Measurements from ENCODE around the gene WFDC5.
A peak's percentile ranks its signal among the peaks of the same experiment; 100 is the strongest.

Gene WFDC5

GRCh38 chr20:45087097-45087790, 27.7 kb downstream of the WFDC5 start:
- no peak for DNase-seq

GRCh38 chr20:45085867-45086266, 29.1 kb downstream of the WFDC5 start:
- DNase-seq, result no peak

DNA sequence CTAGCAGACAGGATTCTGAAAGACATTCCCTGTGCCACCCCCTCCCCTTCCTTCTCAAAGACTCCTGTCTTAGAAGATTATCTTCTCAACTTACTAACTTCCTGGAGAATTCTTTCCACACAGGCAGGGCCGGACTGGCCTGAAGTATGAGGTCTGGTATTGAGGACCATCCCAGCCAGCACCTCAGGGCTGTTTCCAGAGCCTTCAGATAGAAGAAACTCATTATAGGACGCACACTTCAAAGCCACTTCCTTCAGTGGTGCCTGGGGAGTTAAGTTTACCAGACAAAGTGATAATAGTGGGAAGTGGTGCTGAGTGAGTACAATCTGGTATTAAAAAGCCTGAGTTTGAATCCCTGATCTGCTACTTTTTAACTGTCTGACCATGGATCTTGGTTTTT, 29.7 kb downstream of the WFDC5 start:
- no peak for DNase-seq

- no peak for DNase-seq
Measured at GRCh38 chr20:45083127-45083526, 31.8 kb downstream of the WFDC5 start.

DNA sequence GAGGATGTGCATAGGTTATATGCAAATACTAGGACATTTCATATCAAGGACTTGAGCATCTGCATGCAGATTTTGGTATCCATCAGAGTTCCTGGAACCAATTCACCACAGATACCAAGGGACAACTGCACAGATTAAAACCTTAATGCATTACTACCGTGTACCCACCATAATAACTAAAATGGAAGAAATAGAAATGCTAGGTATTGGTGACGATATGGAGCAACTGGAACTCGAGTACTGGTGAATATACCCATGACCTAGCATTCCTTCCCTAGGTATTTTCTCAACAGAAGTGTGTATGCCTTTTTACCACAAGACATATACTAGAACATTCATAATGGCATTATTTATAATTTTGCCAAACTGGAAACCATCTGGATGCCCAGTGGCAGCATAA, 32.5 kb downstream of the WFDC5 start:
- no peak for DNase-seq

DNA sequence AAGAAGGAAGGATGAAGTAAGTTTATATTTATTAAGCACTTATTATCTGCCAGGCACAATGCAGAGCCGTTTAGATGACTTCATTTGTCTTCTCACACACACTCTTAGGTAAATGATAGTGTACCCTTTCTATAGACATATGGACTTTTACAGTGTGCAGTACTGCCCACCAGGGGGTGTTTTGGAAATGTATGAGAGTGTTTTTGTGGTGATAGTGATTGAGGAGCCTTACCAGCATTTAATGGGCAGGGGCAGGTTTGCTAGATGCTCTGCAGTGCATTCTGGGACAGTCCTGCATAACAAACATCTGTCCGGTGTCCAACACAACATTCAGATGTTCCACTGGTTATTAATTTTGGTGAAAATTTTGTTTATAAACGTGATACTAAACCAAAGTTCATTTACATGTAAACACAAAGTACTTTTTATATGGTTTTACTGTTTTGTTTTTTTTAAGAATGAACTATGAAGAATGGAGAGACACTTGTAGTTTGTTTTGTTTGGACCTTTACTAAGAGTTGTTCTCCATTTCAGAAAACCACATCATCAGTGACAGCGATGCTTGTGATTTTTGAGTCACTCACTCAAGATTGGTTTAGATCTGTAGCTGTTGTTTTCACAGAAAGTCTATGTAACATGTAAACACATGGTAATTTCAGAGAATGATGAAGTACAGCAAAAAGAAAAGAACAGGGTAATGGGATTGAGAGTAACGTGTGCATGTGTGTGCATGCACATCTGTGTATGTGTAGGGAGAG, 33.9 kb downstream of the WFDC5 start:
- no peak for DNase-seq

DNA sequence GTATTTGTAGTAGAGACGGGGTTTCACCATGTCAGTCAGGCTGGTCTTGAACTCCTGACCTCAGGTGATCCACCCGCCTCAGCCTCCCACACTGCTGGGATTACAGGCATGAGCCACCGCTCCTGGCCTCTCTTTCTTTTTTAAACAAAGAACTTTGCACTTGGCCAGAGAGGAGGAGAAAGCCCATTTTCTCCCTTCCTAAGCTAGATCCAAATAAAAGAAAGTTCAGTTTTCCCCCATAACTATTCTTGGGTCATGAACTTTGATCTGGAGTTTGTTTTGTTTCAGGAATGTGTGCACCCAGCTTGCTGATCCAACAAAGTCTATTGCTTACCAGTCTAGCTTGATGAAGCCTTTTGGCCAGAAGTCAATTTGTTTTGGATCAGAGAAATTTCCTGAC, 37.4 kb downstream of the WFDC5 start:
- DNase-seq, result no peak

DNA sequence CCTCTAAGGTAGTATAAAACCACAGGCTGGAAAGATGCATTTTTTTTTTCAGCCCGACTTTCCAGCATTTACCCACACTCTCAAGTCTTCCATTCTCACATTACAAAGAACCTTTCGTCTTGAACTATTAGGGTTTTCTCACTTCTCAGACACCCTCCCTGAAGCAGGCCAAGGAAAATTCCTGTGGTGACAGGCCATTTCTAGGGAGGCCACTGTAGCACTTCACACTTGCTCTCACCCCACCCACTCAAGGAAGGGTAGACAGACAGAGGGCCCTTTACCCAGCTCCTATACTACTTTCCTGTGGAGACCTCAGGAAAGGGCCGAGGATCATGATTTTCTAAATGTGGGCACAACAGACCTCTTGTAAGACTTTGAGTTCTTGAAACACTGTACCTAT, 41.8 kb downstream of the WFDC5 start:
- no peak for DNase-seq

- DNase-seq, result no peak
Measured at GRCh38 chr20:45072066-45072465, 42.9 kb downstream of the WFDC5 start.

- DNase-seq, result no peak
Measured at GRCh38 chr20:45070932-45071632, 43.9 kb downstream of the WFDC5 start.

GRCh38 chr20:45069261-45069660, 45.7 kb downstream of the WFDC5 start:
- no peak for DNase-seq

DNA sequence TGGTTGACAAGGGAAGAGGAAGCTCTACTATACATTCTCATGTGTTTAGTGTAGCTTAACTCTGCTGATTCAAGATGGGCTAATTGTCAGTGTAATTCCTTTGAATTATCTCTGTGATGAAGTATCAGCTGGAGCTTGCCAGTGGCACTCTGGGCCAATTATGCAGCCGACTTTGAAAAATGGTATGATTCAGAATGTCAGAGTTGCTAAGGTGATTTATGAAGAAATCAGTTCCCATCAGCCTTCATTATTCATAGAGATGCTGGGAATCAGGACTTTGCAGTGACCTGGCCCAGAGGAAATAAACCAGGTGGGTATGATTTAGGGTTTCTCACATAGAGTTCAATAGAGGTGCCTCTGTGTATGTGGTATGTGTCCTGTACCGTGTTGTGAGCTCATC, 47.4 kb downstream of the WFDC5 start:
- DNase-seq, result no peak

- DNase-seq, result no peak
Measured at GRCh38 chr20:45067087-45067486, 47.9 kb downstream of the WFDC5 start.

DNA sequence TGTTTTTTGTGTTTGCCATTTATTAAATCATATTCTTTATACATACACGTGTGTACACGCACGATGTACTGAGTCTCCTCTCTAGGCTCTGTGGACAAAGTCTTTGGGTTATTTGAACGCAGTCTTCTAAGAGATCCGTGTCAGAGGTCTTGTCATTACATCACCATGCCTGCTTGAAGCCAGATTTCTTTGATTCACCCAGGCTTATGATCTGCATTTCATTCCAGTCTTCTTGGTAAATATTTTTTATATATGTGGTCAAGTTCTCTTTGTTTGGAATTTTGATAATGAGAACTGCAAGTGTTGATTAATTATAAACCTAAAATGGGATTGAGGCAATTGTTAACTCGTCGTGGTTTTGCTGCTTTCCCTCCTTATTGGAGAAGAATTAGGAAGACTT, 48.6 kb downstream of the WFDC5 start:
- DNase-seq, result no peak

DNA sequence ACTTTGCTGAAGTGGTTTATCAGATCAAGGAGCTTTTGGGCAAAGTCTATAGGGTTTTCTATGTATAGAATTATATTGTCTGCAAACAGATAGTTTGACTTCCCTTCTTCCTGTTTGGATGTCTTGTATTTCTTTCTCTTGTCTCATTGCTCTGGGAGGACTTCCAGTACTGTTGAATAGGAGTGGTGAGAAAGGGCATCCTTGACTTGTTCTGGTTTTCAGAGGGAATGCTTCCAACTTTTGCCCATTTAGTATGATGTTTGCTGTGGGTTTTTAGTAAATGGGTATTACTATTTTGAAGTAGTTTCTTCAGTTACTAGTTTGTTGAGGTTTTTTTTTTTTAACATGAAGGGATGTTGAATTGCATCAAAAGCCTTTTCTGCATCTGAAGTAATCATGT, 50.2 kb downstream of the WFDC5 start:
- DNase-seq, result no peak

- peak; percentile 14 for DNase-seq
Measured at GRCh38 chr20:45063107-45063506, 51.9 kb downstream of the WFDC5 start.

- no peak for DNase-seq
Measured at GRCh38 chr20:45061244-45061643, 53.7 kb downstream of the WFDC5 start.

- no peak for DNase-seq
Measured at GRCh38 chr20:45060294-45060693, 54.7 kb downstream of the WFDC5 start.

Data from activated naive CD4-positive, alpha-beta T cell treated with Interleukin-2 at 50 U/mL for 16 hours (primary cell).